ES-I3 (cell line): Measurements from ENCODE around the gene RPL27A.
"Not testable (repeated sequence)": the region's sequence is repeated elsewhere in the genome, so short reads cannot be mapped to it uniquely, and the experiment has no call there.

Experiments
- H3K36me3 ChIP-seq: 2 replicates; pipeline ENCODE4 v1.6.1; 2013; ENCODE audit warnings: mild to moderate bottlenecking, low read length, control low read depth, moderate library complexity; ENCODE audit not compliant: insufficient read depth
- H3K4me1 ChIP-seq: 2 replicates; pipeline ENCODE4 v1.6.1; 2013; ENCODE audit warnings: mild to moderate bottlenecking, control low read depth, low read length; ENCODE audit not compliant: insufficient read depth
- H3K9ac ChIP-seq: 2 replicates; pipeline ENCODE4 v1.6.1; 2013; ENCODE audit warnings: low read depth, mild to moderate bottlenecking, low read length, moderate library complexity
- H3K9me3 ChIP-seq: 2 replicates; pipeline ENCODE4 v1.6.1; 2013; ENCODE audit warnings: mild to moderate bottlenecking, low read length, moderate library complexity; ENCODE audit not compliant: control insufficient read depth, insufficient read depth

The RPL27A gene

GRCh38 chr11:8658321-8659057 is 24.1 kb upstream of the RPL27A start:
- no peaks in the 10 kb centered on the region for H3K4me1 ChIP-seq
- no peak overlapping the region for H3K9ac ChIP-seq
- H3K9me3 ChIP-seq = no peaks in the 10 kb centered on the region
- H3K36me3 ChIP-seq = no peaks in the 10 kb centered on the region

GRCh38 chr11:8661001-8661795 is 21.4 kb upstream of the RPL27A start:
- no peak overlapping the region for H3K9ac ChIP-seq
- no peaks in the 10 kb centered on the region for H3K4me1 ChIP-seq
- H3K9me3 ChIP-seq = no peaks in the 10 kb centered on the region
- no peaks in the 10 kb centered on the region; the same call in 1 of the 2 replicates for H3K36me3 ChIP-seq

GRCh38 chr11:8665222-8665621 is 17.4 kb upstream of the RPL27A start:
- no peak overlapping the region for H3K9ac ChIP-seq
- peaks cover 2% of the 10 kb centered on the region; the same call in 1 of the 2 replicates for H3K4me1 ChIP-seq
- no peaks in the 10 kb centered on the region; the same call in 1 of the 2 replicates for H3K36me3 ChIP-seq
- no peaks in the 10 kb centered on the region for H3K9me3 ChIP-seq

- not testable (repeated sequence) for H3K36me3 ChIP-seq, H3K9me3 ChIP-seq, H3K9ac ChIP-seq
- H3K4me1 ChIP-seq = peaks cover 25% of the 10 kb centered on the region
Observed at GRCh38 chr11:8670081-8670480, 12.5 kb upstream of the RPL27A start.

- Histone ChIP-seq H3K36me3 (no peaks in the 10 kb centered on the region), H3K9me3 (no peaks in the 10 kb centered on the region), H3K9ac (no peak overlapping the region; the same call in 1 of the 2 replicates), H3K4me1 (peaks cover 27% of the 10 kb centered on the region)
Observed at GRCh38 chr11:8671193-8671612, 11.4 kb upstream of the RPL27A start.

- no peak overlapping the region; the same call in 1 of the 2 replicates for H3K9ac ChIP-seq
- H3K9me3 ChIP-seq = no peaks in the 10 kb centered on the region
- no peaks in the 10 kb centered on the region for H3K36me3 ChIP-seq
- peaks cover 32% of the 10 kb centered on the region for H3K4me1 ChIP-seq
Observed at GRCh38 chr11:8671651-8672062, 10.9 kb upstream of the RPL27A start.

GRCh38 chr11:8672346-8672745 is 10.2 kb upstream of the RPL27A start:
- Histone ChIP-seq H3K9me3 (no peaks in the 10 kb centered on the region), H3K36me3 (no peaks in the 10 kb centered on the region), H3K4me1 (peaks cover 34% of the 10 kb centered on the region), H3K9ac (no peak overlapping the region)

GRCh38 chr11:8674859-8675258 is 7.7 kb upstream of the RPL27A start:
- Histone ChIP-seq H3K4me1 (peaks cover 34% of the 10 kb centered on the region), H3K9me3 (no peaks in the 10 kb centered on the region), H3K9ac (no peak overlapping the region), H3K36me3 (no peaks in the 10 kb centered on the region)

GRCh38 chr11:8676458-8676857 is 6.1 kb upstream of the RPL27A start:
- Histone ChIP-seq H3K9ac (no peak overlapping the region), H3K4me1 (peaks cover 21% of the 10 kb centered on the region), H3K36me3 (no peaks in the 10 kb centered on the region), H3K9me3 (no peaks in the 10 kb centered on the region)

GRCh38 chr11:8679006-8679405 is 3.6 kb upstream of the RPL27A start:
- H3K9me3 ChIP-seq = no peaks in the 10 kb centered on the region
- peaks cover 10% of the 10 kb centered on the region for H3K4me1 ChIP-seq
- peaks cover 3% of the 10 kb centered on the region; the same call in 1 of the 2 replicates for H3K36me3 ChIP-seq
- H3K9ac ChIP-seq = no peak overlapping the region

- Histone ChIP-seq H3K4me1 (peaks cover 14% of the 10 kb centered on the region), H3K9ac (peak overlapping the region; percentile 96), H3K36me3 (peaks cover 27% of the 10 kb centered on the region), H3K9me3 (no peaks in the 10 kb centered on the region)
Observed at GRCh38 chr11:8681837-8682302, 722 bp upstream of the RPL27A start.

GRCh38 chr11:8683115-8683807 is 669 bp downstream of the RPL27A start:
- Histone ChIP-seq H3K4me1 (peaks cover 14% of the 10 kb centered on the region), H3K36me3 (peaks cover 29% of the 10 kb centered on the region), H3K9ac (peak overlapping the region; percentile 96), H3K9me3 (no peaks in the 10 kb centered on the region)

- peaks cover 14% of the 10 kb centered on the region for H3K4me1 ChIP-seq
- H3K9ac ChIP-seq = peak overlapping the region; percentile 96; the same call in 1 of the 2 replicates
- peaks cover 29% of the 10 kb centered on the region for H3K36me3 ChIP-seq
- no peaks in the 10 kb centered on the region for H3K9me3 ChIP-seq
Observed at GRCh38 chr11:8684600-8685290, 2.2 kb downstream of the RPL27A start.

- H3K9ac ChIP-seq = no peak overlapping the region
- peaks cover 29% of the 10 kb centered on the region for H3K36me3 ChIP-seq
- H3K9me3 ChIP-seq = no peaks in the 10 kb centered on the region
- H3K4me1 ChIP-seq = peaks cover 14% of the 10 kb centered on the region
Observed at GRCh38 chr11:8685306-8685705, 2.7 kb downstream of the RPL27A start.
